ENCODE data around the gene MTHFD1L. TPM values are rescaled to one million over a fixed set of nuclear protein-coding genes. Genes with fewer than 3 reads are reported as not detected.

MTHFD1L gene
- total and polyA plus RNA-seq, 2 of the 4 experiments (the other 2 are of a cell fraction), result 43.5 to 53.2 TPM

DNA sequence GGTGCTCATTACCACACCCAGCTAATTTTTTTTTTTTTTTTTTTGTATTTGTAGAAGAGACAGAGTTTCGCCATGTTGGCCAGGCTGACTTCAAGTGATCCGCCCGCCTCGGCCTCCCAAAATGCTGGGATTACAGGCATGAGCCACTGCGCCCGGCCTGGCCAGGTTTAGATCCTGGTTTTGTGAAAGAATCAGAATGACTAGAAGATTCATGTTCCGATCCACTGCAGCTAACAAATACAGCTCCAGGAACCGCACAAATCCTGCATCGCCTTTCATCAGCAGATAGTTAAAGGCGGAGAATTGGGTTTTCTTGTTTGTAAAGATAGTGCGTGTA is 223.1 kb downstream of the MTHFD1L start:
- H4K20me1 ChIP-seq (ENCODE audit: insufficient read depth, low read length), result no peaks in the 10 kb centered on the region; the same call in 1 of the 2 replicates
- no peak overlapping the region for H3K14ac ChIP-seq (replicated peaks; ENCODE audit: low read depth, low read length)
- no peak overlapping the region for H2BK5ac ChIP-seq (ENCODE audit: low read depth, low read length, poor library complexity, severe bottlenecking)
- no peak overlapping the region for H3K9ac ChIP-seq (ENCODE audit: low read depth, low read length)
- H2BK120ac ChIP-seq (ENCODE audit: low read depth, low read length), result no peak overlapping the region
- peaks cover 2% of the 10 kb centered on the region; the same call in 1 of the 2 replicates for H3K4me1 ChIP-seq (ENCODE audit: control insufficient read depth, insufficient read depth, low read length)
- H4K91ac ChIP-seq (ENCODE audit: insufficient read depth, low read depth, low read length), result no peak overlapping the region
- H3K9me3 ChIP-seq (ENCODE audit: control insufficient read depth, insufficient read depth, low read length), result no peaks in the 10 kb centered on the region
- H3K56ac ChIP-seq (ENCODE audit: extremely low read depth, insufficient read depth, low read length), result no peak overlapping the region
- H3K27me3 ChIP-seq (ENCODE audit: control insufficient read depth, insufficient read depth, low read length), result no peaks in the 10 kb centered on the region
- in situ Hi-C loops (cut with MboI; ENCODE audit: low sequenced_read_pairs), result no loop called here
- H2BK20ac ChIP-seq (ENCODE audit: low read depth, low read length), result no peak overlapping the region
- H3K18ac ChIP-seq (ENCODE audit: low read depth, low read length), result peak overlapping the region; percentile 6; the same call in 1 of the 2 replicates
- dilution Hi-C loops (cut with HindIII; ENCODE audit: low sequenced_read_pairs, unreplicated experiment), result no loop called here
- no peak overlapping the region for H3K23ac ChIP-seq (ENCODE audit: low read depth, low read length)
- ATAC-seq (ENCODE audit: low read depth), result no peak
- H3K4ac ChIP-seq (ENCODE audit: low read depth, low read length), result no peak overlapping the region
- H3K9me1 ChIP-seq (ENCODE audit: insufficient read depth, low read length), result peaks cover 3% of the 10 kb centered on the region
- no peak overlapping the region; the same call in 1 of the 2 replicates for H3K27ac ChIP-seq (ENCODE audit: insufficient read depth, low read length)
- H2BK15ac ChIP-seq (ENCODE audit: low read depth, low read length), result no peak overlapping the region
- no TSS peak for BruUV-seq (replicated peaks)
- H2AK9ac ChIP-seq (replicated peaks; ENCODE audit: low read depth, low read length, poor library complexity), result no peak overlapping the region
- H3K4me3 ChIP-seq (ENCODE audit: insufficient read depth, low read depth, low read length), result no peak overlapping the region
- H4K8ac ChIP-seq (ENCODE audit: low read depth in 2 of 2, low read length in 2 of 2), result no peak overlapping the region
- H4K5ac ChIP-seq (ENCODE audit: low read depth, low read length), result no peak overlapping the region
- H3K4me2 ChIP-seq (ENCODE audit: low read depth, low read length), result no peak overlapping the region
- ChIA-PET CTCF (no interaction called here), POLR2A (ENCODE audit: unreplicated experiment) (interaction anchor here (0.6 kb wide), 2 partner anchors 19 to 38 kb away, joined by 5 to 9 read pairs; no protein-coding TSS in a partner anchor)
- peaks cover 34% of the 10 kb centered on the region for H3K36me3 ChIP-seq (ENCODE audit: control insufficient read depth, insufficient read depth, low read length)
- no CpG with 5 or more reads among the region's 11 CpGs for WGBS, 2 experiments (ENCODE audit: extremely low coverage in 2 of 2, insufficient read length in 1 of 2)
- TF ChIP-seq RFX5 (IDR thresholded peaks at IDR 0.05; ENCODE audit: low read depth, low read length) (no peak), MAZ (IDR thresholded peaks at IDR 0.05; ENCODE audit: borderline replicate concordance, low read depth, low read length) (no peak), MXI1 (IDR thresholded peaks at IDR 0.05; ENCODE audit: borderline replicate concordance, low read depth, low read length) (no peak), RCOR1 (IDR thresholded peaks at IDR 0.05; ENCODE audit: insufficient replicate concordance, low read length) (no peak), RAD21 (IDR thresholded peaks at IDR 0.05; ENCODE audit: low read length) (no peak), POLR2A (IDR thresholded peaks at IDR 0.05; ENCODE audit: low read depth, low read length) (no peak), CEBPB (IDR thresholded peaks at IDR 0.05; ENCODE audit: low read depth, low read length) (no peak), CHD1 (IDR thresholded peaks at IDR 0.05; ENCODE audit: low read depth, low read length) (no peak), FOS (IDR thresholded peaks at IDR 0.05; ENCODE audit: low read depth, low read length) (no peak), MAFK (IDR thresholded peaks at IDR 0.05; ENCODE audit: low read depth, low read length) (no peak), SMC3 (IDR thresholded peaks at IDR 0.05; ENCODE audit: low read depth, low read length) (no peak), BHLHE40 (IDR thresholded peaks at IDR 0.05; ENCODE audit: low read depth, low read length) (no peak), NFE2L2 (IDR thresholded peaks at IDR 0.05; ENCODE audit: low read depth, low read length) (no peak)
- TF ChIP-seq, protein P1, sequence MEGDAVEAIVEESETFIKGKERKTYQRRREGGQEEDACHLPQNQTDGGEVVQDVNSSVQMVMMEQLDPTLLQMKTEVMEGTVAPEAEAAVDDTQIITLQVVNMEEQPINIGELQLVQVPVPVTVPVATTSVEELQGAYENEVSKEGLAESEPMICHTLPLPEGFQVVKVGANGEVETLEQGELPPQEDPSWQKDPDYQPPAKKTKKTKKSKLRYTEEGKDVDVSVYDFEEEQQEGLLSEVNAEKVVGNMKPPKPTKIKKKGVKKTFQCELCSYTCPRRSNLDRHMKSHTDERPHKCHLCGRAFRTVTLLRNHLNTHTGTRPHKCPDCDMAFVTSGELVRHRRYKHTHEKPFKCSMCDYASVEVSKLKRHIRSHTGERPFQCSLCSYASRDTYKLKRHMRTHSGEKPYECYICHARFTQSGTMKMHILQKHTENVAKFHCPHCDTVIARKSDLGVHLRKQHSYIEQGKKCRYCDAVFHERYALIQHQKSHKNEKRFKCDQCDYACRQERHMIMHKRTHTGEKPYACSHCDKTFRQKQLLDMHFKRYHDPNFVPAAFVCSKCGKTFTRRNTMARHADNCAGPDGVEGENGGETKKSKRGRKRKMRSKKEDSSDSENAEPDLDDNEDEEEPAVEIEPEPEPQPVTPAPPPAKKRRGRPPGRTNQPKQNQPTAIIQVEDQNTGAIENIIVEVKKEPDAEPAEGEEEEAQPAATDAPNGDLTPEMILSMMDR (conservative IDR thresholded peaks at IDR 0.05; ENCODE audit: low read depth, low read length), result no peak
- TF ChIP-seq, protein P2, sequence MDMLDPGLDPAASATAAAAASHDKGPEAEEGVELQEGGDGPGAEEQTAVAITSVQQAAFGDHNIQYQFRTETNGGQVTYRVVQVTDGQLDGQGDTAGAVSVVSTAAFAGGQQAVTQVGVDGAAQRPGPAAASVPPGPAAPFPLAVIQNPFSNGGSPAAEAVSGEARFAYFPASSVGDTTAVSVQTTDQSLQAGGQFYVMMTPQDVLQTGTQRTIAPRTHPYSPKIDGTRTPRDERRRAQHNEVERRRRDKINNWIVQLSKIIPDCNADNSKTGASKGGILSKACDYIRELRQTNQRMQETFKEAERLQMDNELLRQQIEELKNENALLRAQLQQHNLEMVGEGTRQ (IDR thresholded peaks at IDR 0.05; ENCODE audit: low read depth, low read length), result no peak
- TF ChIP-seq, protein P3, sequence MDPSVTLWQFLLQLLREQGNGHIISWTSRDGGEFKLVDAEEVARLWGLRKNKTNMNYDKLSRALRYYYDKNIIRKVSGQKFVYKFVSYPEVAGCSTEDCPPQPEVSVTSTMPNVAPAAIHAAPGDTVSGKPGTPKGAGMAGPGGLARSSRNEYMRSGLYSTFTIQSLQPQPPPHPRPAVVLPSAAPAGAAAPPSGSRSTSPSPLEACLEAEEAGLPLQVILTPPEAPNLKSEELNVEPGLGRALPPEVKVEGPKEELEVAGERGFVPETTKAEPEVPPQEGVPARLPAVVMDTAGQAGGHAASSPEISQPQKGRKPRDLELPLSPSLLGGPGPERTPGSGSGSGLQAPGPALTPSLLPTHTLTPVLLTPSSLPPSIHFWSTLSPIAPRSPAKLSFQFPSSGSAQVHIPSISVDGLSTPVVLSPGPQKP (IDR thresholded peaks at IDR 0.05; ENCODE audit: borderline replicate concordance, low read depth, low read length), result no peak
- DNase-seq, result no peak
- no peak overlapping the region for H2AFZ ChIP-seq (replicated peaks; ENCODE audit: low read length, poor library complexity)
- H3K79me1 ChIP-seq (ENCODE audit: low read depth in 1 of 2, low read length in 2 of 2), result peaks cover 10 to 23% of the 10 kb centered on the region in 2 experiments; a peak in 3 of 4 replicates
- no peak overlapping the region for H2AK5ac ChIP-seq (ENCODE audit: low read depth, low read length)
- intact Hi-C loops (cut with micrococcal nuclease), result no loop called here
